ENCODE results near the gene LCTL. TPM values are rescaled to one million over a fixed set of nuclear protein-coding genes. Genes with fewer than 3 reads are reported as not detected.

LCTL gene
- total and polyA plus RNA-seq, 2 donors = not detected

DNA sequence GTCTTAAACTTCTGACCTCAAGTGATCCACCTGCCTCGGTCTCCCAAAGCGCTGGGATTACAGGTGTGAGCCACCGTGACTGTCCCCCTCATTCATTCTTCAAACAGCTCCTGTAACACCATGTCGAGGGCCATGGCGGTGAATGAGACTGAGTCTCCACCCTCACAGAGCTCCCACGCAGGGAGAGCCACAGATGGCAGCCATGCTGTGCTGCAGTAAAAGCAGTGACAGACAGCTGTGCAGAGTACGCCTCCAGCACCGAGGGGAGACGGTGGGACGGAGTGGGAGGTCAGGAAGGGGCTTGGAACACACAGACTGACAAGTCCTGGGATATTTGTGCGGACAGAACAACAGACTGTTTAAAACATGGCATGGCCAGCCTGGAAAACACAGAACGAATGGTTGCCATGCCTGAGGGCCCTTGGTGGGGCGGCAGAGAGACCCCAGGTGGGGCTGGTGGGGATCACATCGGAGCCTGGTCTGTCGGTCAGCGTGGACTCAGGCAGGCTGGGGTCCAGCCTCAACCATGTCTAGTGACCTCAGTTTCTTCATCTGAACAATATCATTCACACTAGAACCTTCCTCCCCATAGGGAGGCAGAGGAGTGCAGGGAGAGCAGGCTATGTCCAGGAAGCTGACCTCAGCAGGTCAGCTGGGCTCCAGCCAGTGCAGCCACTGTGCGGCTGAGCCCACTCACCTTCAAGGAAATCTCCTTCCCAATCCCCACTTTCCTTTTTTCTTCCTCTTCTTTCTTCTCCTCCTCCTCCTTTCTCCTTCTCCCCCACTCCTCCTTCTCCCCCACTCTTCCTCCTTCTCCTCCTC lies 20.6 kb upstream of the LCTL start:
- H3K4me3 ChIP-seq (ENCODE audit: low read depth, low read length) = no peak overlapping the region
- WGBS = 53% methylated on average over 17 of the region's 17 CpGs
- no peaks in the 10 kb centered on the region for H3K4me1 ChIP-seq (ENCODE audit: insufficient read depth)
- no peak for DNase-seq (ENCODE audit: extremely low spot score)
- H3K27ac ChIP-seq (ENCODE audit: low read depth) = no peak overlapping the region
- H3K36me3 ChIP-seq (ENCODE audit: insufficient read depth) = no peaks in the 10 kb centered on the region

- H3K4me1 ChIP-seq (ENCODE audit: insufficient read depth) = no peaks in the 10 kb centered on the region
- WGBS = 72% methylated on average over 9 of the region's 9 CpGs
- no peak overlapping the region for H3K4me3 ChIP-seq (ENCODE audit: low read depth, low read length)
- H3K36me3 ChIP-seq (ENCODE audit: insufficient read depth) = no peaks in the 10 kb centered on the region
- no peak for DNase-seq (ENCODE audit: extremely low spot score)
- H3K27ac ChIP-seq (ENCODE audit: low read depth) = no peak overlapping the region
Observed at GRCh38 chr15:66581972-66582537, 16.3 kb upstream of the LCTL start.

DNA sequence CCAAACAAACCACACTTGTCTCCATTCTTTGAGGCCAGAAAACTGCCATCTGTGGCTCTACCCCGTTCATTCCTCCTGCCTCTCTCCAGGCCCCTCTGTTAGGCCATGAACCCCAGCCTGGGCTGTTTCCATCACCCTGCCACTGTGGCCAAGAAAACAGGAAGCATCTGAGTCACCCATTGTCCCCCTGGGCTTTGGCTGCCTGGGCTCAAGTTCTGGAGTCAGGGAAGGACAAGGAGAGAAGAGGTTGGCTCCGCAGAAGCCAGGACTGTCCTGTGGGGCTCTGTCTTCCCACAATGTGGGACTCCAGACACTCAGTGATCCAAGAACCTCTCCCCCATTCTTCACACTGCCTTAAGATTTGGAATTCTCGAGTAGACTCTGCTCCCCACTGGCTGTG lies 14.8 kb upstream of the LCTL start:
- DNase-seq (ENCODE audit: extremely low spot score) = no peak
- no peaks in the 10 kb centered on the region for H3K4me1 ChIP-seq (ENCODE audit: insufficient read depth)
- no peaks in the 10 kb centered on the region for H3K36me3 ChIP-seq (ENCODE audit: insufficient read depth)
- no peak overlapping the region for H3K27ac ChIP-seq (ENCODE audit: low read depth)
- no peak overlapping the region for H3K4me3 ChIP-seq (ENCODE audit: low read depth, low read length)
- 78% methylated on average over 3 of the region's 3 CpGs for WGBS

DNA sequence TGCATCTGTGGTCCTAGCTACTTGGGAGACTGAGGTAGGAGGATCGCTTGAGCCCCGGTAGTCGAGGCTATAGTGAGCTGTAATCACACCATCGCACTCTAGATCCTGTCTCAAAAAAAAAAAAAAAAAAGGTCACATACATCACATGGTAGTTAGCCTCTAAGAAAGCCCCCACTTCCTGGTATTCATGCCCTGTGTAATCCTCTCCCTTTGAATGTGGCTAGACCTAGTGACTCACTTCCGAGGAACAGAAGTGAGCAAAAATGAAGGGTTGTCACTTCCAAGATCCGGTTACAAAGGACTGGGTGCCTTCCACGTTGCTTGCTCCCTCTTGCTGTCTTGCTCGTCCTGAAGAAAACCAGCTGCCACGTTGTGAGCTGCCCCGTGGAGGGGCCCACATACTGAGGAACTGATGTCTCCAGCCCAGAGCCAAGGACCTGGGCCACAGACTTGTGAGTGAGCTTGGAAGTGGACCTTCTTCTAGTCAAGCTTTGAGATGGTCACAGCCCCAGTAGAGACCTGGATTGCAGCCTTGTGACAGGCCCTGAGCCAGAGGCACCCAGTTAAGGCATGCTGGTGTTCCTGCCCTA lies 12.6 kb upstream of the LCTL start:
- H3K27ac ChIP-seq (ENCODE audit: low read depth) = no peak overlapping the region
- DNase-seq (ENCODE audit: extremely low spot score) = no peak
- no peaks in the 10 kb centered on the region for H3K4me1 ChIP-seq (ENCODE audit: insufficient read depth)
- no peak overlapping the region for H3K4me3 ChIP-seq (ENCODE audit: low read depth, low read length)
- WGBS = 49% methylated on average over 10 of the region's 10 CpGs
- no peaks in the 10 kb centered on the region for H3K36me3 ChIP-seq (ENCODE audit: insufficient read depth)

GRCh38 chr15:66574596-66574950 lies 8.8 kb upstream of the LCTL start:
- Histone ChIP-seq H3K4me3 (ENCODE audit: low read depth, low read length) (no peak overlapping the region), H3K4me1 (ENCODE audit: insufficient read depth) (no peaks in the 10 kb centered on the region), H3K27ac (ENCODE audit: low read depth) (no peak overlapping the region), H3K36me3 (ENCODE audit: insufficient read depth) (no peaks in the 10 kb centered on the region)
- DNase-seq (ENCODE audit: extremely low spot score) = no peak
- WGBS = 68% methylated on average over 2 of the region's 2 CpGs

GRCh38 chr15:66573719-66574595 lies 8.2 kb upstream of the LCTL start:
- H3K4me1 ChIP-seq (ENCODE audit: insufficient read depth) = no peaks in the 10 kb centered on the region
- 60% methylated on average over 10 of the region's 10 CpGs for WGBS
- H3K27ac ChIP-seq (ENCODE audit: low read depth) = no peak overlapping the region
- no peak for DNase-seq (ENCODE audit: extremely low spot score)
- no peaks in the 10 kb centered on the region for H3K36me3 ChIP-seq (ENCODE audit: insufficient read depth)
- no peak overlapping the region for H3K4me3 ChIP-seq (ENCODE audit: low read depth, low read length)

DNA sequence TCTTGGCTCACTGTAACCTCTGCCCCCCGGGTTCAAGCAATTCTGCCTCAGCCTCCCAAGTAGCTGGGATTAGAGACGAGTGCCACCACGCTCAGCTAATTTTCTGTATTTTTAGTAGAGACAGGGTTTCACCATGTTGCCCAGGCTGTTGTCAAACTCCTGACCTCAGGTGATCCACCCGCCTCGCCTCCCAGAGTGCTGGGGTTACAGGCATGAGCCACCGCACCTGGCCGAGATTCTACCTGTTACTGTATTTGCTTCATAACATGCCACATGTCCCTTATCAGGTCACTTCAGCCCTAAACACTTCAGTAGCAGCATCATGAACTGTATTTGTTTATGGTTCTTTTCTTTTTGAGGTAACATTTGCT lies 7.5 kb upstream of the LCTL start:
- DNase-seq (ENCODE audit: extremely low spot score) = no peak
- no peaks in the 10 kb centered on the region for H3K36me3 ChIP-seq (ENCODE audit: insufficient read depth)
- H3K27ac ChIP-seq (ENCODE audit: low read depth) = no peak overlapping the region
- H3K4me1 ChIP-seq (ENCODE audit: insufficient read depth) = no peaks in the 10 kb centered on the region
- no peak overlapping the region for H3K4me3 ChIP-seq (ENCODE audit: low read depth, low read length)
- WGBS = 93% methylated on average over 7 of the region's 7 CpGs

DNA sequence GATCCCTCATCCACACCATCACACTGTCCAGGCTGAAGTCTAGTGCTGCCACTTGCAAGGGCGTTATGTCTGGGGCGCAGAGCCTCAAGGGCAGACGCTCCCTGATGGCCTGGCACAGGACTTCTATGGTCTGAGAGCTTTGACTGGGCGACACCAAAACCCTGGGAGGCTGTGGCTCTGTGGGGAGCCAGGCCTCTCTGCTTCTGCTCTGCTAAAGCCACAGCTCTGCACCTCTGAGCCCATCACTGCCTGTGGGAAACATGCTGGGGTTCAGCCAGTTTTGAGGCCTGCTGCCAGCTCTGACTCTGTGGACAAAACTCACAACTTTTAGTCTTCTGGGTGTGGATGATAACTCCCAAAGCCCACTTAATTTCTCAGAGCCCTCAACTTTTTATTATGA lies 6.3 kb upstream of the LCTL start:
- H3K36me3 ChIP-seq (ENCODE audit: insufficient read depth) = no peaks in the 10 kb centered on the region
- no peak overlapping the region for H3K4me3 ChIP-seq (ENCODE audit: low read depth, low read length)
- no peak overlapping the region for H3K27ac ChIP-seq (ENCODE audit: low read depth)
- DNase-seq (ENCODE audit: extremely low spot score) = no peak
- no peaks in the 10 kb centered on the region for H3K4me1 ChIP-seq (ENCODE audit: insufficient read depth)
- 80% methylated on average over 4 of the region's 4 CpGs for WGBS

GRCh38 chr15:66570842-66571478 lies 5.2 kb upstream of the LCTL start:
- Histone ChIP-seq H3K4me1 (ENCODE audit: insufficient read depth) (no peaks in the 10 kb centered on the region), H3K27ac (ENCODE audit: low read depth) (no peak overlapping the region)

GRCh38 chr15:66570327-66570726 lies 4.5 kb upstream of the LCTL start:
- DNase-seq (ENCODE audit: extremely low spot score) = no peak
- H3K4me1 ChIP-seq (ENCODE audit: insufficient read depth) = no peaks in the 10 kb centered on the region
- no peak overlapping the region for H3K4me3 ChIP-seq (ENCODE audit: low read depth, low read length)
- H3K36me3 ChIP-seq (ENCODE audit: insufficient read depth) = no peaks in the 10 kb centered on the region
- WGBS = 94% methylated on average over 3 of the region's 3 CpGs
- H3K27ac ChIP-seq (ENCODE audit: low read depth) = no peak overlapping the region

More at GRCh38 chr15:66570842-66571478, 5.2 kb upstream of the LCTL start:
- no peak overlapping the region for H3K4me3 ChIP-seq (ENCODE audit: low read depth, low read length)
- no peaks in the 10 kb centered on the region for H3K36me3 ChIP-seq (ENCODE audit: insufficient read depth)
- no peak for DNase-seq (ENCODE audit: extremely low spot score)
- 89% methylated on average over 6 of the region's 6 CpGs for WGBS

DNA sequence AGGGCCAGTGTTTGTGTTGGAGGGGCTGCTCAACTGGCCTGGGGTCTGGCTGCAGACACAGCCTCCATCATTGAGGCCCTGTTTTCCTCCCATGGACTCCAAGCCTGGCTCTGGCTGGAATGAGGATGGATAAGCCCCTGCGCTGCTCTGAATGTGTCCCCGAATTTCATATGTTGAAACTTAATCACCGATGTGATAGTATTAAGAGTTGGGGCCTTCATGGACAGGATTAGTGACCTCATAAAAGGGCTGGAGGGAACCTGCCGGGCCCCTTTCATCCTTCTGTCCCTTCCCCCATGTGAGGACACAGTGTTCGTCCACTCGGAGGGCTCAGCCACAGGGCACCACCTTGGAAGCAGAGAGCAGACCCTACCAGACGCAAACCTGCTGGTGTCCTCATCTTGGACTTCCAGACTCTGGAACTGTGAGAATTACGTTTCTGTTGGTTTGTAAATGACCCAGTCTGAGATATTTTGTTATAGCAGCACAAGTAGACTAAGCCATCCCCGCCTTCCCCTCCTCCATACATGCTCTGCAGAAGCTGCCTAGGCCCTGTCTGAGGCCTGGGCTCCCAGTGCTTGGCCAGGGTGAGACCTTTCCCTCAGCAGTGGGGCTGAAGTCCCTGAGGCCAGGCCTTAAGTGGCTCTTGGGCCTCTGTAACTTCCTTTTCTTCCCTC lies 3.8 kb upstream of the LCTL start:
- no peak overlapping the region for H3K27ac ChIP-seq (ENCODE audit: low read depth)
- H3K4me1 ChIP-seq (ENCODE audit: insufficient read depth) = no peaks in the 10 kb centered on the region
- no peak overlapping the region for H3K4me3 ChIP-seq (ENCODE audit: low read depth, low read length)
- H3K36me3 ChIP-seq (ENCODE audit: insufficient read depth) = no peaks in the 10 kb centered on the region
- DNase-seq (ENCODE audit: extremely low spot score) = no peak
- 85% methylated on average over 9 of the region's 9 CpGs for WGBS

DNA sequence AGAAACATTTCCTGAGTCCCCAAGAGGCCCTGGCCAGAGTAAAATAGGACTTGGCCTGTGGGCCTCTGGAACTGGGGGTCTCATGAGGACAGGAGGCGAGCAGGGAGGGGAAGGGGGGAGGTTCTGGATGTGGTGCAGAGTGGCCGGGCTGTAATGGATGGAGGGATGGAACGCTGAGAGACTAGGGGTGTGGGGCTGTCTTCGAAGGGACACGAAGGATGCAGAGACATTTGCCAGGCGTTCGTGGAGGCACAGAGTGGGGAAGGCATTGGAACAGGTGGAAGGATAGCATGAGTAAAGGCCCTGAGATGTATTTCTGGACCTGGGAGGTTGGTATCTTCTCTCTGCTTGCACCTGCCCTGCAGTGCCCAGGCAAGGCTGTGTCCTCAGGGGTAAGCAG lies 2.1 kb upstream of the LCTL start:
- no peaks in the 10 kb centered on the region for H3K36me3 ChIP-seq (ENCODE audit: insufficient read depth)
- H3K4me1 ChIP-seq (ENCODE audit: insufficient read depth) = no peaks in the 10 kb centered on the region
- H3K4me3 ChIP-seq (ENCODE audit: low read depth, low read length) = no peak overlapping the region
- no peak for DNase-seq (ENCODE audit: extremely low spot score)
- no peak overlapping the region for H3K27ac ChIP-seq (ENCODE audit: low read depth)
- 87% methylated on average over 7 of the region's 7 CpGs for WGBS
